ENCODE data around the gene FBXW5.

The FBXW5 gene

DNA sequence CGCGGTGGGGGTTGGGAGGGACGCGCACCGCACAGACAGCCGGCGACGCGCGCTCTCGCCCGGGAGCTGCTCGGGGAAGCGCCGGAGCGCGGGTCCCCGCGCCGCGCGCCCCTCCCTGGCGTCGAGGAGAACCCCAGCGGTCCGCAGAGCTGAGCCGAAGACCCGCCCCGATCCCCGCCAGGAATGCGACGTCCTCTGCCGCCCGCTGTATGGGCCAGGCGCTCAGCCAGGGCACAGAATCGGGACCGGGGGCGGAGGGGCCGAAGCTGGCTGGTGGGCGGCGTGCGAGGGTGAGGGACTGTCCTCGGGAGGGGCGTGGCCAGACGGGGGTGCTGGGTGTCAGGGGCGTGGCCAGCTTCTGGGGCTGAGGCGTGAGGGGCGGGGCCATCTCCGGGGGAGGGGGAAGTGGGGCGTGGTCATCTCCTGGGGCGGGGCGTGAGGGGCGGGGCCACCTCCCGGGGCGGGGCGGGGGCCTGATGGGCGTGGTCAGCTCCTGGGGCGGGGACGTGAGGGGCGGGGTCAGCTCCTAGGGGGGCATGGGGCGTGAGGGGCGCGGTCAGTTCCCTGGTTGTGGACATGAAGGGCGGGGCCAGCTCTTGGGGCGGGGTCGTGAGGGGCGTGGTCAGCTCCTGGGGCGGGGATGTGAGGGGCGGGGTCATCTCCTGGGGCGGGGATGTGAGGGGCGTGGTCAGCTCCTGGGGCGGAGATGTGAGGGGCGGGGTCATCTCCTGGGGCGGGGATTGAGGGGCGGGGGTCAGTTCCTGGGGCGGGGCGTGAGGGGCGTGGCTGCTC lies 33.7 kb upstream of the FBXW5 start:
- in situ Hi-C loops (cut with MboI; ENCODE audit: low sequenced_read_pairs) = no loop called here

DNA sequence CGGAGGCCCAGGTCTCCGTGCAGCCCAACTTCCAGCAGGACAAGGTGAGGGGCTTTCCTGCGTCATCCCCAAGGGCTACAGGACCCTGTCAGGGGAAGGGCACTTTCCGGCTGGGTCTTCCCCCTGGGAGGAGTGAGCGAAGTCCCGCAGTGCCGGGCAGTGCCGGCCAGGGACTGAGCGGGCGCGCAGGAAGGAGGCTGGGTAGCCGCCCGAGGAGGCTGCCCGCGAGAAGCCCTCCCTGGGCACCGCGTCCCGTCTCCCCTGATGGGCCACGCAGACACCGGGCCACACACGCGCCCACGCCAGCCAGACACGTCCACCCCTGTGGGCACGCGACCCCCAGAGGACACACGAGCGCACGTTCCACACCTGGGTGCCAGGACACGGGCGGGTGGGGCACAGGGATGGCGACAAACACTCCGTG lies 33.1 kb upstream of the FBXW5 start:
- in situ Hi-C loops (cut with MboI; ENCODE audit: low sequenced_read_pairs) = no loop called here

DNA sequence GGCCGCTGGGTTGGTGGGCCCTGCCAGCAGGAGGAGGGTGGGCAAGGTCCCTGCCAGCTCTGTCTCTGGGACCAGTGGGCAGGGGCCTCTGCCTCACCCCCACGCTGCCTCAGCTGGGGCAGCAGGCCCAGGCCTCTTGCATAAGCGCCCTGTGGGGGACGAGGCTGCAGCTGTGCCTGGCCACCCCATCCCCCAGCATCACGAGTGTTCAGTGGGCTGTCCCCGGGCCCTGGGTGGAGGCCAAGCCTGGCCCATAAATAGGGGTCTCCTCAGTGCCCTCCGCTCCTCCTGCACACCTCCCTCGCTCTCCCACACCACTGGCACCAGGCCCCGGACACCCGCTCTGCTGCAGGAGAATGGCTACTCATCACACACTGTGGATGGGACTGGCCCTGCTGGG lies 32.7 kb upstream of the FBXW5 start, which contains the start of gene PTGDS:
PTGDS (plus strand) TSS at position 282 of the 400 bp plus-strand sequence; CDS start at position 357, 75 bp downstream.
- in situ Hi-C loops (cut with MboI; ENCODE audit: low sequenced_read_pairs) = no loop called here

DNA sequence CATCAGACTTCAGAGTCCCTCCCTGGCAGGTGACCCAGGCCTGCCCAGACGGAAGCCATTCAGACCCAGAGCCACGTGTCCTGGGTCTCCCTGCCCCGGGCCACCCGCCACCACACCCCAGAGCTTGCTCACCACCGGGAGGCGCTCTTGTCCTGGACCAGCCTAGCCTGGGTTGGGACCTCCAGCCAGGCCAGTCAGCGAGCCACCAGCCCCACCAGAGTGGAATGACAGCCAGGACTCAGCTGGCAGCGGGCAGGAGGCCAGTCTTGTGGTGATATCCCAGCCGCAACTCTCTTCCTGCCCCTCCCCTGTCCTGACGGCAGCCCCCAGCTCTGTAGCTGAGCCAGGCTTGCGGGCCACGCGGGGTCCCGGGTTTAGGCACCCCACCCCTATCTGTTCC lies 31.1 kb upstream of the FBXW5 start:
- in situ Hi-C loops (cut with MboI; ENCODE audit: low sequenced_read_pairs) = no loop called here

DNA sequence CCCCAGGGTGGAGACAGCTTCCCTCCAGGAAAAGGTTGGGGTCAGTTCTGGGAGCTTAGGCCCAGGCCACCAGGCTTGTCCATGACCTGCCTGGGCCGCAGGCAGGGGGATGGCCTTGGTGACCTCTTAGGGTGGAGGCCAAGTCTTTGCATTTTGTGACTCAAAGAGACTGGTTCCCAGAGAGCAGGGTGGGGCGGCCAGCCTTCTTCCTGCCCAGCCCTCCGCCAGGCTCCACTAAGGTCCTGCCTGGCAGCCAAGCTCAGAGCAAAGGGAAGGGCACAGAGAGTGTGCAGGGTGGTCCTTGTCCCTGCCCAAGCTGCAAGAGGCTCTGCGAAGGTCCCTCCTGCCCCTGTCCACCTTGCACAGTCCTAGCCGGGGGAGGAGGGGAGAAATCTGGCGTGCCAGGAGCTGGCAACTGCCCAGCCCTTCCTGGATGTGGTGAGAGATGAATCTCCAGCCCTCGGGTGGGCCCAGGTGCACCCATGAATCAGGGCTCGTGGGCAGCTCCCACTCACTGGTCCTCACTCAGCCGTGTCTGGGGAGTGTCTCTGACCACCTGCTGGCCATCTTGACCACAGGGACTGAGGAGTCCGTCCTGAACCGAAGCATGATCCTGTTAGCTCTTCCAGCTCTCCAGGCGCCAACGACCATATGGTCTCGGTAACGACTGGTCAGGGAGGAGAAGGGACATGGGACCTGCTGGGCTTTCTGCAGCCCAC lies 30.4 kb upstream of the FBXW5 start:
- in situ Hi-C loops (cut with MboI; ENCODE audit: low sequenced_read_pairs) = no loop called here

DNA sequence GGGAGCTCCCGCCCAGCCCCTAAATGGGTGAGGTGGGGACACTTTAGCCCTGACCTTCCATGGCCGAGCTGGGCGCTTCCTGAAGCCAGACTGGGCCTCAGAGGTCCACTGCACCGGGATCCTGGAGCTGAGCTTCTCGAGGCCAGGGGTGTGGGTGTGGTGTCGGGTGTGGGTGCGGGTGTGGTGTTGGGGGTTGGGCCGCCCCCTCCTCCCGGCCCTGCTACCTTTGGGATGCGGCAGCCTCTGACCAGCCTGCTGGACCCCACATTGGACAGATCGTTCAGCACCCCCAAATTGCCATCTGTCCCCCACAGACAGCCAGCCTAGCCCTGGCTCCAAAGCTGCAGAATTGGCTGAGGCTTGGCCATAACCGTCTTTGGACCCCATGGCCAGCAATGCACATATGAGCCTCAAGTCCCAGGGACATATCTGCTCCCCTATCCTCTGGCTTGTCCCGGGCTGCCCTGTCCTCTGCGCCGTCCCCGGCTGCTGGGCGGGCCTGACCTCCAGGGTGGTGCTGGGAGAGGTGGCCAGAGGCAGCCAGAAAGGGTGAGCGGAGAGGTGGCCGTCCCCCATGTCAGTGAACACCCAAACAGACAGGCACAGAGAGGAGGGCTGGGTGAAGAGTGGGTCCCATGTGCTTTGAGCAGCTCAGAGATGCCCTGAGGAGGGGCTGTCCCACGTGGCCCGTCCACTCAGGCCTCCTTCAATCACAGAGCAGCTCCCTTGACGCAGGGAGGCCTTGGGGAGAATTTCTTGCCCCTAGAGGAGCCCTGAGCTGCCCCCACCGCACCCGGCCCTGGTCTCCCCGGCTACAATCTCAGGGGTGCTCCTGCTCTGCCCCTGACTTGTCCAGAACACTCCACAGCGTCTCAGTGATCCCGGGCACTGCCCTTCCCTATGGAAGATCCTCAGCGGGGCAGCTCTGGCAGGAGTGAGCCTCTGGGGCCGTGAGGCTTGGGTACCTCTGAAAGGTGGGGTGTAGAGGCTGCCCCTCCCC lies 29.4 kb upstream of the FBXW5 start:
- in situ Hi-C loops (cut with MboI; ENCODE audit: low sequenced_read_pairs) = no loop called here

DNA sequence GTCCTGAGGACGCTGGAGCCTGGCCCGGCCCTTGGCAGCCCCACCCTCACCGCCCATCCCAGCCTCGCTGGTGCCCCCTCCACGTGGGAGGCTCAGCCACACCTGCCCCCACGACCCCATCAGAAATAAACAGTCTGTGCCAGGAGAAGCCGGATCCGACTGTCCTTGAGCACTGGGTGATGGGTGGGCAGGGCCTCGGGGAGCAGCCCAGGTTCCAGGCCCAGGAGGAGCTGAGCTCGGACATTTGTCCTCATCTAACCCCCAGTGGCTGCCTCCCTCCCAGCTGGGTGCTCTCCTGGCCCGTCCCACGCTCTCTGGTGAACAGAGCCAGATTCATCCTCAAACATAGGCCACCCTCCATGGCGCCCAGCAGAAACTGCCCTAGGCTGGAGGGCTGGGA lies 28.2 kb upstream of the FBXW5 start:
- in situ Hi-C loops (cut with MboI; ENCODE audit: low sequenced_read_pairs) = no loop called here

DNA sequence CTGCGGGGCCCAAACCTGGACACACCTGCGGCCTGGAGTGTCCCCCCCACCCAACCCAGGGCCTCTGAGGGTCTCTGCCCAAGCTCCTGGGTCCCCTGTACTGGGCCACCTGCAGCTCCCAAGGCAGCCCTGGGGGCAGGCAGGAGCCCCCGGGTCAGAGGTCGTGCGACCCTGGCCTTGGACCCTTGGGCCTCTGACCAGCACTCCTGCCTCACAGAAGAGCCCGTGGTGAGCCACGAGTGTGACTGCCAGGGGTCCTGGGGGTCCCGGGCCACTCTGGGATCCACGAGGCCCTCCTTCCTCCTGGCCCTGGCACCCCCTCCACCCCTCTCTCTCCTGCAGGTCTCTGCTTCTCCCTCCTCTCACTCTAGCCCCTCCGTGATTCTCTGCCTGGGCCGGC lies 27.8 kb upstream of the FBXW5 start:
- in situ Hi-C loops (cut with MboI; ENCODE audit: low sequenced_read_pairs) = no loop called here

DNA sequence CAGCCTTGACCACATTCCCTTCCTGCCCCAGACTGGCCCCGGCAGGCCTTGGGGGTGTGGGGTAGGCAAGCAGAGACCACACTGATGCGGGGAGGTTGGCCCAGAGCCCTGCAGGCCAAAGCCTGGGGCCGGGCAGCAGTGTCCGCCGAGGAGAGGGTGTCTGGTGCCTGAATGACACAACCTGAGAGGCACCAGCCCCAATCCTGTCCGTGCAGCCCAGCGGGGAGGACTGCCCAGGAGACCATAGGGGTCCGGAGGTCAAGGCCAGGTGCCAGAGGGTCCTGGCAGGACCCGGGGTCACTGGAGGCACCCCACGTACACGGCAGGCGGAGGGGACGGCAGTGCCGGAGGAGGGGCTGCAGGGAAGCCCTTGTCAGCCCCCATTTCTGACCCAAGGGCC lies 27.2 kb upstream of the FBXW5 start:
- in situ Hi-C loops (cut with MboI; ENCODE audit: low sequenced_read_pairs) = no loop called here

DNA sequence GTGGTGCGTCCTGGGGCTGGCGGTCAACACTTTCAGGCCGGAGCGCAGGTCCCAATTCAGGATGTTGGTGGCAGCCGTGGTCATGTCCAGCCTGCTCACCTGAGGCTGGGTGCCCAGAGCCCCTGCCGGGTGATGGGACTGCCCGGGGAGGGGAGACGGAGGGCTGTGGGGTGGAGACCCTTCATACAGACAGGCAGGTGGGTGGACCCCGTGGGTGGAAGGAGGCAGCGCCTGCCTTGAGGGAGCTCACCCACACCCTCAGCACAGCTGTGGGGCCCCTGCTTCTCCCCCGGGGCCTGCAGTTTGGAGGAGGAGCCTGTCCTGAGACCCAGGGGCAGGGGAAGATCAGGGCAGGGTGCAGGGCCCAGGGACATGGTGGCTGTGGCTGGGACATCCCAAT lies 25.8 kb upstream of the FBXW5 start:
- in situ Hi-C loops (cut with MboI; ENCODE audit: low sequenced_read_pairs) = no loop called here

DNA sequence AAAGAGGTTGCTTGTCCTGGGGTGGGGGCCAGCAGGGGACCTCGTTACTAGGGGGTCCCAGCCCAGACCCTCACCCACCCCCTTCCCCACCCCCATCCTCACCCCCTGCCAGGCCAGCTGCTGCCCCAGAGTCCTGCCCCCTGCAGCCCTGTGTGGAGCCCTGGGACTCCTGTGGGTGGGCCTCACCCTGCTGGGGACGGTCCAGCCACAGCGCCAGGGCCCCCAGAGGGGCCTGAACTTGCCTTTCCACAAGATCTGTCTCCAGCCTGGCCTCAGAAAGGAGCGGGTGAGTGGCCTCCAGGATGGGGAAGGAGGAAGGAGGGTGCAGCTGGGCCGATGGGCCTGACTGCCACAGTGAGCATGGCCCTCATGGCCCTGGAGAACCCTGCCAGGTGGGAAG lies 25.2 kb upstream of the FBXW5 start:
- in situ Hi-C loops (cut with MboI; ENCODE audit: low sequenced_read_pairs) = no loop called here

DNA sequence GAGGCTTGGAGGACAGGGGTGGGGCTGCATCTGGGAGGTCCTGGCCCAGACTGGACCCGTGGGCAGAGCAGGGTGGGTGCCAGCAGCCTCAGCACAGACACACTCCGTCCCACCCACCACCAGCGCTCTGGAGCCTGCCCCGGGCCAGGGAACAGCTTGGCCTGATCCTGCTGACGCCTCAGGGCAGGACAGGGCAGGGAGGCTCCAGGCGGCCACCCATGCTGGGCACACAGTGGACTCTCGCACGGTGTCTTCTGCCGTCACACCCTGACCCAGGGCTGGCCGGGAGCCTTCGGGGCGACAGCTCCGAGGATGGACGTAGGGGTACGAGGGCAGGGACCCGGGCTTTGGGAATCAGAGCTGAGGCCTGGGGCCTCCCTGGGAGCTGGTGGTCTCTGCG lies 24.6 kb upstream of the FBXW5 start:
- in situ Hi-C loops (cut with MboI; ENCODE audit: low sequenced_read_pairs) = no loop called here

DNA sequence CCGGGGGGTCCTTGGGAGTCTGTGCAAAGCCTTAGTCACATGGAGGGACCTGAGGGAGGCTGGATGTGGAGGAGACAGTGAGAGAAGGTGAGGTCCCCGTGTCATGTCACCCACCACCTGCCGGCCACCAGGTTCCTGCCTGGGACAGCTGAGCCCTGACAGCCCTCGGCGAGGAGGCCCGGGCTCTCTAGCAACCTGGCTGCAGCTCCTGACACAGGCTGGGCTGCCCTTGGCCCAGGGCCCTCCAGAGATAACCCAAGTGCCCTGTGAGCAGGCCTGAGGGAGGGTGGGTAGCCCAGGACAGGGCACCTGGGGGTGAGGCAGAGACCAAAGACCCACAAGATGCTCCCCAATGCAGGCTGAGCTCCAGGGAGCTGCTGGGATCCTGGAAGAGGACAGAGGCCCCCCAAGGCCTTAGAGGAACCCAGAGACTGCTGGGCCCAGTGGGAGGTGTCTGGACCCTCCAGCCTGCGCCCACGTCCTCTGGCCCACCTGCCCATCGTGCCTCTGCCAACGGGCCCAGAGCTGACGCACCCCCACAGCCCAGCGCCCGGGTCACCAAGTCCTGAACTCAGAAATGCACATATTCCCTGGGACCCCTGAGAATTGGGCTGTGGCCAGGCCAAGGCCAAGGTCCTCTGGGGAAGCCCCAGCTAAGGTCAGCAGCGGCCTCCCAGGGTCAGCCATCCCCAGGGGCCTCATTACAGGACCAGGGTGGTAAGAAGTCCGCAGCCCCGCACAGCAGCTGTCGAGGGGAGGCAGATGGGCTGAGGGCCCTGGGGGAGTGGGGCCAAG lies 24.0 kb upstream of the FBXW5 start:
- in situ Hi-C loops (cut with MboI; ENCODE audit: low sequenced_read_pairs) = no loop called here

DNA sequence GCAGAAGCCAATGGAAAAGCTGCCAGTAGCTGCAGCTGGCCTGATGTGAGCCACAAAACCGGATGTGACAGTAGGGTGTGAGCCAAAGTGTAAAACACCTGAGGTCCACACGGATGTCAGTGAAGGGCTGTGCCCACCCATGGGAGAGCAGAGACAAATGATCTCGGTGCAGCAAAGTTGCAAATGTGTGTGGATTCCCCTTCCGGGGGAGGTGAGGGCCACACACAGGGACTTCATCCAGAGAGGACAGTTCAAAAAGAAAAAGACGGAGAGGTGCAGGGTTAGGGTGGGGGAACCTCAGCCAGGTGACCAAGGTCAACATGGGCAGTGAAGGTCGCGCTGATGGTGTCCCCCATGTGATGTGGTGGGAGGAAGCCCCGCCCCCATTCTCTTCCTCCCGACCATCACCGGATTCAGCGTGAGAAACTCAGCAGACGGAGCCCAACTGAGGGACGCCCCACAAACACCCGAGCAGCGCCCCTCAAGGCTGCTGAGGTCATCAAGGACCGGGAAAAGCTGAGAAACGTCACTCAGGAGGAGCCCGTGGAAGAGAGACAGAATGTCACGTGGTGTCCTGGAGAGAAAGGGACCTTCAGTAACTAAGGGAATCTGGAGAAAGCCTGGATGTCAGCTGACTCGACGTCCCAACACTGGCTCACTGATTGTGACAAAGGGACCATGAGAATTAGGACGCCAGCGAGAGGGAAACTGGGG lies 21.4 kb upstream of the FBXW5 start:
- in situ Hi-C loops (cut with MboI; ENCODE audit: low sequenced_read_pairs) = no loop called here

DNA sequence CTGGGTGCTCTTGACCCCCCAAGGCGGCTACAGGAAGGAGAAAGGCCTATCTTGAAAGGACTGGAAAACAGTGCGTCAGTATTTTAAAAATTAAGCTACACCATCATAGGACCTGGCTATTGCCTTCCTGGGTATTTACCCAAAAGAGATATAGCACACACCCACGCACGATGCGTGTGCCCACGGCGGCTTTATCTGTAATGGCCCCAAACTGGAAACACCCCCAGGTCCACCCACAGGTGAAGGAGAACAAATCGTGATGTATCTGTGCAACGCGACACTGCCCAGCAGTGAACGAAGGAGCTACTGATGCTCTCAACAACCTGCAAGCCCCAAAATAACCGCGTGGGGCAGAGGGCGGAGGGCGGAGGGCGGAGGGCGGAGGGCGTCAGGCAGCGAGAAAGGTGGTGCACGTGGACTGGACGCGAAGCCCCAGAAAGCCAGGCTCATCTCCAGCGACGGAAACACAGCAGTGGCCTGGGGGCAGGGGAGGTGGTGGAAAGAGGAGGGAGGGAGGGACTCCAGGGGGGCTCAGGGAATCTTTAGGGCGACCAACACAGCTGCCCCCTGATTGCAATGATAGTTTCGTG lies 20.4 kb upstream of the FBXW5 start:
- in situ Hi-C loops (cut with MboI; ENCODE audit: low sequenced_read_pairs) = no loop called here

DNA sequence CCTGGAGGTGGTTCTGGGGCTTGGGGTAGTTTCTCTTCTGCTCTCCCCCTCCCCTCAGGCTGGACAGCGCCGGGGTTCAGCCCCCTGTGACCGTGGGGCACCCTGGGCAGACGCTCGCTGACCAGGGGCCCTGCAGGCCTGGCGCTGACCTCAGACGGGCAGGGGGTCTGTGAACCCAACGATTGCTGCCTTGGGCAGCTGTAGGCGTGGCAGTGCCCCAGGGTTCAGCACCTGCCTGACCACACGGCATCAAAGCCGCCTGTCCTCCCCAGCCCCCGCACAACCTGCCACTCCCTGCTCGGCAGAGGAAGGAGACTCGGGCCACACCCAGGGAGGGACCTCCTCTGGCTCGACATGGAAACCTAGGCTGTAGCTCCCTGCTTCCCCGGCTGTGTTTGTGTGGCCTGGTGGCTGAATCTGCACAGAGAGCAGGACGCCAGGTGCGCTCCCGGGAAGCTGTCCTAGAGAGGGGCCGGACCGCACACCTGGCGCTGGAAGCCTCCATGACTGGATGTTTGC lies 19.7 kb upstream of the FBXW5 start:
- in situ Hi-C loops (cut with MboI; ENCODE audit: low sequenced_read_pairs) = no loop called here

DNA sequence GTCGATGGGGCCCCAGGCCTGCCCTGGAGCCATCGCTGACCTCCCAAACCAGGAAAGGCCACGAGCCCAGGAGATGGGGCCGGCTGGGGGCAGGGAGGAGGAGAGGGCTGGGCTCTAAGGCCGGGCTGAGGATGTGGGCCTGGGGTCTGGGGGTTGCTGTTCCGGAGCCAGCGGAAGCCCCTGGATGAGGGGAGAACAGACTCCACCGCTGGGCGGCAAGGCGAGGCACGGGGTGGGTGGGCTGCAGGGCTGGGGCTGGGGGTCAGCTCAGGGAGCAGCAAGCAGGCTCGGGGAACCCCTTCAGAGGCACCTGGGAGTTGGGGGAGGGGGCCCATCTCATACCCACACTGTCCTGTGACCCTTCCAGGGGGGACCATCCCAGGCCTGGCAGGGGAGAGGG lies 19.2 kb upstream of the FBXW5 start:
- in situ Hi-C loops (cut with MboI; ENCODE audit: low sequenced_read_pairs) = no loop called here

DNA sequence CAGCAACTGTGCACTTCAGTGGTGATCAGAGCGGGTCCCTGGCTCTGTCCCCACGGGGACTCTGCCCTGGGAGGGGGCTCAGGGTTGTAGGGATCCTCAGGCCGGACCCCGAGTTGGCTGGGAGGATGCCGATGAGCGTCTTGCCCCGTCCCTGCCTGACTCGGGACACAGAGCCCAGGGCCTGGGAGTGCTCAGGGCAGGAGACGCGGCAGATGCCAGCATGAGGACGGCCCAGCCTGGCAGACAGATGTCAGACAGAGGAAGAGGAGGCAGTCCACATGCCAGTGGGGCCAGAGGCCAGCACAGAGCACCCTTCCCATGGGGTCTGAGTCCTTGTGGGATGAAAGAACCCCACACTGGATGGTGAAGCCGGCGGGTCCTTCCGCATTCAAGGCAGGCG lies 18.8 kb upstream of the FBXW5 start:
- in situ Hi-C loops (cut with MboI; ENCODE audit: low sequenced_read_pairs) = no loop called here

DNA sequence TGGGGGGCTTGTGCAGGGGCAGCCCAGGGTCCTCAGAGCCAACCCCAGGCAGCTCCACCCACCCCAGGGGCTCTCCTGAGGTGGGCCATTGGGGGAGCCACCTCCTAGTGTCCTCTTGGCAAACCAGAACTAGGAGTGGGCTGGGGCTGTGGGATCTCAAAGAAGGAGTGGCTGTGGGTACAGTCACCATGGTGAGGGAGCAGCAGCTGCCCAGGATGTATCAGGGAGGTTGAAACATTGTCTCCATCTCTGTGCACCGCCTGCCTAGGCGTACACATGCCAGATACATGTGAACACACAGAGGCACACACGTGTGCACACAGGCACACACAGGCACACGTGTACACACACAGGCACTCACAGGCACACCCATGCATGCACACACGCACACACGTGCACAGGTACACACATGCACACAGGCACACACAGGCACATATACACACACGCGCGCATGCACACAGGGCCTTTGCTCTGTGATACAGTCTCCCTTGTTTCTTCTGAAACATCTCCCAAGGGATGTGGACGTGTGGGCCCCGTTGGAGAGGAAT lies 18.2 kb upstream of the FBXW5 start:
- in situ Hi-C loops (cut with MboI; ENCODE audit: low sequenced_read_pairs) = no loop called here
